HG03064 (cell line): ENCODE data around the gene ZNF714.
A peak's percentile ranks its signal among the peaks of the same experiment; 100 is the strongest.
"Not testable (repeated sequence)": the region's sequence is repeated elsewhere in the genome, so short reads cannot be mapped to it uniquely, and the experiment has no call there.

Experiments
- ATAC-seq: cut with Tn5 transposase; IDR thresholded peaks from one replicate; pipeline ENCODE4 v1.9.1; 2021; ENCODE audit warnings: low read depth; ENCODE audit not compliant: unreplicated experiment

Gene ZNF714

DNA sequence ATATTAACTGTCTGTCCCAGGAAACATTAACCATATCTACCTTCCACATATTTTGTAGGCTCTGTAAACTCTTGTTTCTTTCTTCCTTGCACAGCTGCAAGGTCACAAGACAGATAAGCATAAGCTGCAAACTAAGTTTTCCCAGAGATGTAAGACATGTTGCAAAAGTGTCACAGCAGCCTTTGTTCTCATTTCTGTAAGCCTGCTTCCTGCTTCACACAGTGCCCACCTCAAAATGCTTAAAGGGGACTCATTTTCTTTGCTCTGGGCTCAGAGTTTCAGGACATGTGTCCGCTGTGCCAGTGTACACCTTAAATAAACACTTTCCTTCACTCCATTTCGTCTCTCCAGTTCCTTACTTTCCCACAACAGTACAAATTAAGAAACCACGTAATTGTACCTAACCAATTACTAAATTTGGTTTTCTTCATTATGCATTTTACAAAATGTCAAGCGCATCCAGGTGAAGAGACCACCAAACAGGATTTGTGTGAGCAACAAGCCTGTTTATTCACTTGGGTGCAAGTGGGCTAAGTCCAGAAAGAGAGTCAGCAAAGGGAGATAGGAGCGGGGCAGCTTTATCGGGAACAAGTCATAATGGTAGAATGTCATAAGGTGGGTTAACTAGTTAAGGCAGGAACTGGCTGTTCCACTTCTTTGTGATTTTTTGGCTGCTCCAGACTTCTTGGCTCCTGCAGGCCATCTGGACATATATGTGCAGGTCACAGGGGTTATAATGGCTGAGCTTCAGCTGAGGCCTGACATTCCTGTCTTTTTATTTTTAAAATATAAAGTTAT is 47.1 kb downstream of the ZNF714 start:
- ATAC-seq, result no peak

DNA sequence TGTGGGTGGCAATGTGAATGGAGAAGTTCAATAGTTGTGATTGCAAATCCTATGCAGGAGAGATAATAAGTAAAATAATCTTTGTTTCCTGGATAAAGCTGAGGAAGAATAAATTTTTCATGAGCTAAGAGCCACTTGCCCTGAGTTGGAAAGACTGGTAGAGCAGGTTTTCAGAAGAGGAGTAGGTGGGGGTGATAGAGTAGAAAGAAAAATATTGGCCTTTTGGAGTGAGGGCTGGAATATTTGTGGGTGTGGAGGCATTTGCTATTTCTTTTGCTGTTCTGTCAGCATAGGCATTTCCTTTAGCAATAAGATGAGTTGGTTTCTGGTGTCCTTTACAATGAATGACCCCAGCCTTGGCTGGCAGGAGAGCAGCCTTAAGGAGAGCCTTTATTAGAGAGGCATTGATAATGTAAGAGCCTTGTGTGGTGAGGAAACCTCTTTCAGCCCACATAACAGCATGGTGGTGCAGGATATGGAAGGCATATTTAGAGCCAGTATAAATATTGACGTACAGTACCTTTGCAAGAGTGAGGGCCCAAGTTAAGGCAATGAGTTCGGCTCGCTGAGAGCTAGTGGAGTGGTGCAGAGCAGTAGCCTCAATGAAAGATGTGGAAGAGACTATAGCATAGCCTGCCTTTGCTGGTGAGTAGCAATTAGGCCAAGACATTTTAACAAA is 48.2 kb downstream of the ZNF714 start:
- ATAC-seq, result no peak

DNA sequence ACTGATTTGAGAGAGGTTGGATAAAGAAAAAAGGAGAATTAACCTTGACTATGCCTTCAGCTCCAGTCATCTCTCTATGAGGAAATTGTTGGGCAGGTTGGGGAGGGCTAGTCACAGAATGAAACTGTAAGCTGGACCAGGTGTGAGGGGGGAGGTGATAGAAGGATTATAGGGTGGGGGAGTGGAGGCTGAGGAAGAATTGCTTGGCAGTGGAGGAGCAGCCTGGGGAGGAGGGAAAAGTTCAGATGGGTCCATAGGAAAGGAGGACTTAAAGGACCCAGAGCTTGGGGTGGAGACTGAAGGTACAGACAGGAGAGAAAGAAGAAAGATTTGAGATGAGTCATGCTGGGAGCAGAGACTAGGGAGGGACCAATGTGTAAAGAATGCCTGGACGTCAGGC is 51.6 kb downstream of the ZNF714 start:
- no peak for ATAC-seq

DNA sequence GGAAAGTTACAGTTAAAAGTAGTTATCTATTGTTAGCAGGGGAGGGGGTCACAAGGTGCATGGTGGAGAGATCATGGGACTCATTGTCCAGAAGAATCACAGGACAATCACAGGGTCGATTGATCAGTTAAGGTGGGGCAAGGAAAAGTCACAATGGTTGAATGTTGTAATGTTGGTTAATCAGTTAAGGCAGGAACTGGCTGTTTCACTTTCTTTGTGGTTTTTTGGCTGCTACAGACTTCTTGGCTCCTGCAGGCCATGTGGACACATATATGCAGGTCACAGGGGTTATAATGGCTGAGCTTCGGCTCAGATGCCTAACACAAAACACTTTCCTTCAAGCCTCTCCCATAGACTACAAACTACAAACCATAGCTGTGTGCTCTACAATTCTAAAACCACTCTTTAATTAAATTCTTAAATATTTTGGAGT is 52.9 kb downstream of the ZNF714 start:
- ATAC-seq, result no peak

DNA sequence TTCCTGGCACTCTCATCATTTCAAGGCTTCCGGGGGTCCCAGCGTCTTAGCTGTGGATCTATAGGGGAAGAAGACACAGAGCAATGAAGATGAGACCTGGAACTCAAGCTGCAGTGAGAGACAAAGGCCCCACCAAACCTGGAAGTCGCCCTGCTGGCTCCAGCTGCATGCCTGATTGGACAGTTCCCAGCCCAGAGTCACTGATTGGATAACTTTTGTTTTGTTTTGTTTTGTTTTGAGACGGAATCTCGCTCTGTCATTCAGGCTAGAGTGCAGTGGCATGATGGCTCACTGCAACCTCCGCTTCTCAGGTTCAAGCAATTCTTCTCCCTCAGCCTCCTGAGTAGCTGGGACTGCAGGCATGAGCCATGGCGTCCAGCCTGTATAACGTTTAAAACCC is 53.4 kb downstream of the ZNF714 start:
- no peak for ATAC-seq

DNA sequence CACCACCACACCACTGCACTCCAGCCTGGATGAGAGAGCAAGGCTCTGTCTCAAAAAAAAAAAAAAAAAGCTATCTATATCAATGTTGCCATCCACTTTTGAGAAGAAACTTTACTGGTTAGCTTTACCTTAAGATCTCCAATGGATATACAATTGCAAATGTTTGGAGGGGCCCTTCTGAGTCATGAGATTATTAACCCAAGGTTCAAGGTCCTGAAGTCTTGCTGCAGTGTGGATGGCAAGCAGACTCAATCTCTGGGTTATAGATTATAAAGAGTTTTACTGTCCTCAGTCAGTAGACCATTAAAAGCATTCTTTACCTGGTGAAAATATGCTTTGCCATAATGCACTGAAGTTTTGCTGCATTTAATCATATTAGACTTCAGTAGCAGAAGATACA is 56.1 kb downstream of the ZNF714 start:
- ATAC-seq, result no peak

DNA sequence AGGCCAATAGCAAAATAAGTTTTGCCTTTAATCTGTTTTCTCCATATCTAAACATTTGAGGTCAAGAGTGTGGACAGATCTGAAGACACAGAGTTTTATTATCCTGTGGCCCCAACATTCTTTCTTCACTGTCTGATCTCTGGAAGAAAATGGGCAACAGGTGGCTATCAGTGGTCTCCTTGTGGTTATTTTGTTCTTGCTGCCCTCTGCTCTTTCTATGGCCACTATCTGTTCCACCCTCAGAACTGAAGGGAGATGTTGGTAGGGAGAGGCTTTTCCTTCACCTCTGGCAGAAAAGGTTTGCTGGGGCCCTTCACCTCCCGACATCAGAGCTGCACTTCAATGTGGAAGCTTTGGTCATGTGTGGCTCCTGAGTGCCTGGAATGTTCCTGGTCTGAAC is 59.0 kb downstream of the ZNF714 start:
- not testable (repeated sequence) for ATAC-seq

DNA sequence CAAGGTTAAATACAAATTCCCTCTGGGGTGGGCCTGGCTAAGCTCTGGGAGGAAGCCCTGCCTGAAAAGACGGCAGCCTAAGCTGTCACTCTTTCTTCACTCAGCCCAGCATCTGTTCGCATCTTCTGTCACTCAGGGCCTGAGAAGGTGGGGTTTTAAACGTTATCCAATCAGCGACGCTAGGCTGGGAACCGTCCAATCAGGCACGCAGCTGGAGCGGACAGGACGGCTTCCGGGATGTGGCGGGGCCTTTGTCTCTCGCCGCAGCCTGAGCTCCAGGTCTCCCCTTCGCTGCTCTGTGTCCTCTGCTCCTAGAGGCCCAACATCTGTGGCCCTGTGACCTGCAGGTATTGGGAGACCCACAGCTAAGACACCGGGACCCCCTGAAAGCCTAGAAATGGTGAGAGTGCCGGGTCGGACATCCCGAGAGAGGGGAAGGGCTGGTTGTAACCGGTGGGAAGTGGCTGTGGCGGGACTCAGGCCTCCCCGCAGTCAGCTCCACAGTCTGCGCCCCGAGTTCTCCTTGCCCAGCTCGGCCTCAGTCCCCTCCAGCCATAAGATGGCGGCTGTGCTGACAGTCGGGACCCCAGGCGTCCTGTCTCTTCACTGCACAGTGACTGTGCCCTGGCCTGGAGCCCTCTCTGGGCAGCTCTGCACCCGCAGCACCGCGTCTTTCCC is 59.9 kb downstream of the ZNF714 start, which contains the start of gene ZNF431:
ZNF431 (plus strand) TSS at position 254 of the 678 bp plus-strand sequence; CDS start at position 398, 144 bp downstream.
- peak; percentile 98 for ATAC-seq

DNA sequence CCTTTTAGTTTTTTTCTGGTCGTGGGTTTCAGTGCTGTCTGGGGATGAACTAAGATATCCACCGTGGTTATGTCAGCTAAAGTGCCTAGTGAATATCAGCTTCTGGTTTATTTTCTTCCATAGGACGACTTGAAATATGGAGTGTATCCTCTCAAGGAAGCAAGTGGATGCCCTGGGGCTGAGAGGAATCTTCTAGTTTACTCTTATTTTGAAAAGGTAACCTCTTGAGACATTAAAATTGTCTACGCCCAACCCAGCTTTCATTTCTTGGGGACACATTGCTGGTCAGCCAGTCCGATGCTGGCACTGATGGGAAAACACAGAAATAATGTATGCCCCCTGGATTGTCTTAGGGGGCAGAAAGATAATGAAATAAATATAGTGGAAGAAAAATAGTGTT is 61.4 kb downstream of the ZNF714 start:
- ATAC-seq, result no peak

DNA sequence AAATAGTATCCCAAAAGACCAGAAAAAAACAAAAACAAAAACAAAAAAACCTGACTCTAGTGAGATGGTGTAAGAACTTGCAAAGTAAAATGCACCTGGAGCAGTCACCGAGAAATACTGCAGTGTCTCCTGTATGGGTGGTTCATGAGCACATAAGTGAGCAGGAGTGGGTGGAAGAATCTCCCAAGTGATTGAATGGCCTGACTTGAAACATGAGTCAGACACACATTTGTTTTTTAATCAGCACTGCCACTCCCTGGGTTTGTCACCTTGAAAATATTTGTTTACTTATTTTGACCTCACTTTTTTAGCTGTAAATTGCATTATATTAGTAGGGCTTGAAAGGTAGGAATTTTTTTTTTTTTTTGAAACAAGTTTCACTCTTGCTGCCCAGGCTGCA is 61.9 kb downstream of the ZNF714 start:
- no peak for ATAC-seq

DNA sequence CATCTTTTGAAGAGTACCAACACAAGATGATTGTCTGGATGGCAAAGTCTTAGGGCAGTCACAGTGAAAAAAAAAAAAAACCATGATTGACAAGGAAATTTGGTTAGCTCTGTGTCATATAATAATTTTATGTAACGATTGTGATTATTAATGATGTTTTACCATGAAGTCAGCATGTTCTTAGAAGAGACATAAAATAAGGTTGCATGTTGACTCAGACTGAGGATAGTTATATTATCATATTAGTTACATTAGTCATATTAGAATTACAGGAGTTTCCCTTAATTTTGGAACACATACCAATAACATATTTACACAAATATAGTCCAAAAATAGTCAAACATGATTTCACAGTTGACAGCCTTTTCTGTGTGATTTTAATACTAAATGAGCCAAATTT is 65.5 kb downstream of the ZNF714 start:
- no peak for ATAC-seq

DNA sequence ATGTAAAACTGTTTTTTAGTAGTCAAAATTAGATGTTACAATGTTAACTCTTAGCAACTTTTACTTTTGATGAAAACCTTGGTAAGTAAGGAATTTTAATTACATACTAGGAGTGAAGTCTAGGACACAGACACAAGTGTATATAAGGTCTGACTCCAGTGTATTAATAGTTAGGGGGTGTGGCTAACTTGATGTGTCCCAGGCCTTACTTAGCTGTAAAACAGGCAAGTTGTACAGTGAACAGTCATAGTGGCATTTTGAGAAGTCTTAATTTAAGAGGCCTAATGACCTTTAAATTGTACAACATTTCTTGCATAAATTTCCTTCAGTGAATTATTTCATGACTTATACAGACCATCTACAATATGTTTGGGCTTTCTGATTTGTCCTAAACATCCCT is 66.7 kb downstream of the ZNF714 start:
- ATAC-seq, result no peak

DNA sequence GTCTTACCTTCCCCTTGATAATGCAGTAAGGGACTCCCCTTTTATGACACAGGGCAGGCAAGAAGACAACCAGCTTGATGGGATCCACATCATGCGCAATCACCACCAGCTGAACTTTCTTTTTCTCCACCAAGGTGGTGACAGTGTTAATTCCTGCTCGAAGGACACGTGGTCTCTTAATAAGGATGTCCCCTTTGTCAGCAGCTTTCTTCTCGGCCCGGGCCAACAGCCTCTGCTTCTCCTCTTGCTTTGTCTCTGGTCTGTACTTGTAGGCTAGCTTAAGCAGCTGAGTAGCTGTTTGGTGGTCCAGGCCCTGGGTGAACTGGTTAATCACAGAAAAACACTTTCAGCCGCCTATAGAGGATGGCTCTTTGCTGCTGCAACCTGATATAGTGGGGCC is 67.9 kb downstream of the ZNF714 start:
- ATAC-seq, result no peak

DNA sequence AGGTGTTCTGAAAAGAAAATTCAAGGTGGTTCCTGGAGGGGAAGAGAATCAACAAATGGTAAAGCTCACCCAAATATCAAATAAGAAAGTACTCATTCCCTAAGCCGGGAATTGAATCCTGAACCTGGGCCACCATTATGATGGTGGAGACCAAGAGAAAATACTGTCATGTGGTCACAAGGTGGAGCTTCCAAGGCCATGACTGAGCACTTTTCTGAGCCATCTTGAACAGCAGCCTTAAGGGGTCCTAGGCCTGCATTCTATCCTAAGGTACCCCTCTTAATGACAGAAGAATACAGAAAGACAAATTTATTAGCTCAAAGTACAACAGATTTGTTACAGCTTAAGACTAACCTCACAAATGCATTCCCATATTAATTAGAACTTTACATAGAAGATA is 69.5 kb downstream of the ZNF714 start:
- no peak for ATAC-seq

DNA sequence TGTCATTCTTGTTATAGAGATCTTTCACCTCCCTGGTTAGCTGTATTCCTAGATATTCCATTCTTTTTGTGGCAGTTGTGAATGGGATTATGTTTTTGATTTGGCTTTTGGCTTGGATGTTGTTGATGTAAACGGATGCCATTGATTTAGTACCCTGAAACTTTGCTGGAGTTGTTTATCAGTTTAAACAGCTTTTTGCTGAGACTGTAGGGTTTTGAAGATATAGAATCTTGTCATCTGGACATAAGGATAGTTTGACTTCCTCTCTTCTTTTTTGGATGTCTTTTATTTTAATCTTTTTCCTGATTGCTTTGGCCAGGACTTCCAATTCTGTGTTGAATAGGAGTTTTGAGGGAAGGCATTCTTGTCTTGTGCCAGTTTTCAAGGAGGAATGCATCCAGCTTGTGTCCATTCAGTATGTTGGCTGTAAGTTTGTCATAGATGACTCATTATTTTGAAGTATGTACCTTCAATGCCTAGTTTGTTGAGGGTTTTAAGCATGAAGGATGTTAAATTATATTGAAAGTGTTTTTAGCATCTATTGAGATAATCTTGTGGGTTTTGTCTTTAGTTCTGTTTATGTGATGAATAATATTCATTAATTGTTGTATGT is 76.6 kb downstream of the ZNF714 start:
- ATAC-seq, result no peak

DNA sequence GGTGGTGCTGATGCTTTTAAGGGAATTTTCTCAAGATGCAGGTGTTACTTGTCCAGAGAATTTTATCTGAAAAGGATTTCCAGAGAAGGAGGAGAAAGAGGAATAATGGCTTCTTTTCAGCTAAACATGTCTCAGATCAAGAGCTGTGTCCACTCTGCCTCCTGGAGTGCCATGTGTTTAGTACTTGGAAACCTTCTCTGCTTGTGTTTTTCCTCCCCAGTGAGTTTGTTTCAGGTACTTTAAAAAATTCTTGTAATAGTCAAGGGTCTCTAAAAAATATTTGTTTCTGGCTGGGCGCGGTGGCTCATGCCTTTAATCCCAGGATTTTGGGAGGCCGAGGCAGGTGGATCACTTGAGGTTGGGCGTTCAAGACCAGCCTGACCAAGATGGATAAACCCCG is 82.5 kb downstream of the ZNF714 start:
- ATAC-seq, result no peak

DNA sequence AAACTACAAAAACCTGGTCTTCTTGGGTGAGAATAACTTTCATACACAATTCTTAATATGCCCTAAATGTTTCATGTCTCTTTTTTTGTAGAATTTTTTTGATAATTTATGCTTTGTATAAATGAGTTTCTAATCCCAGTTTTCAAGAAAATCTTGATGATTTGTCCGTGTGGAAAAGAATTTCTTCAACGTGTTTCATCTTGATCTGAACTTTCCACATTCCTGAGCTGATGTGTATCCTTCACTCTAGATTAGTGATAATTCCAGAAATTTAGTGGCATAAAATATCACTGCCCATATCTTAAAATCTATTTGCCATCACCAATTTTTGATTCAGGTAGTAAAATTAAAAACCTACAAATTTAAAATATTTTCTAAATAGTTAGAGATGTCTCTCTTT is 84.4 kb downstream of the ZNF714 start:
- ATAC-seq, result no peak
